HepG2 (cell line): ENCODE data around the gene ZNF467. TPM values are rescaled to one million over a fixed set of nuclear protein-coding genes. Genes with fewer than 3 reads are reported as not detected.

Source experiments
- HDAC1 ChIP-seq: sonication (generic); formaldehyde crosslinking; IDR thresholded peaks from 2 replicates; pipeline ENCODE4 v1.5.1; 2020; ENCODE audit warnings: mild to moderate bottlenecking, missing genetic modification reagents
- MYC ChIP-seq: sonication (generic); formaldehyde crosslinking; IDR thresholded peaks from 2 replicates; pipeline ENCODE4 v1.9.0; 2021; ENCODE audit warnings: missing genetic modification reagents, borderline replicate concordance
- NFE2 ChIP-seq: sonication (generic); formaldehyde crosslinking; IDR thresholded peaks from 2 replicates; pipeline ENCODE4 v1.4.0; 2020; ENCODE audit warnings: missing genetic modification reagents
- YEATS4 ChIP-seq: sonication (generic); formaldehyde crosslinking; IDR thresholded peaks from 2 replicates; pipeline ENCODE4 v1.4.0; 2020; ENCODE audit warnings: missing genetic modification reagents, borderline replicate concordance
- ZFY ChIP-seq: sonication (generic); formaldehyde crosslinking; IDR thresholded peaks from 2 replicates; pipeline ENCODE4 v1.4.0; 2020; ENCODE audit warnings: missing genetic modification reagents
- ZGPAT ChIP-seq: IDR thresholded peaks from 2 replicates; pipeline ENCODE4 v1.6.1; 2016; ENCODE audit warnings: mild to moderate bottlenecking
- ZNF589 ChIP-seq: sonication (generic); formaldehyde crosslinking; conservative IDR thresholded peaks from 2 replicates; pipeline ENCODE4 v1.8.0; 2022; ENCODE audit warnings: mild to moderate bottlenecking, moderate library complexity, missing genetic modification reagents
- ZNF607 ChIP-seq: sonication (generic); formaldehyde crosslinking; IDR thresholded peaks from 2 replicates; pipeline ENCODE4 v1.5.1; 2020; ENCODE audit warnings: missing genetic modification reagents, mild to moderate bottlenecking, borderline replicate concordance
- polyA plus RNA-seq, 8 experiments: library from polyadenylated mRNA; depleted of rRNA in 3 of 8; stranded (reverse) in 7 of 8; unstranded in 1 of 8; fragments of >200 nt; fragmentation: Illumina TruSeq in 4 of 8; extraction: Trizol in 4 of 8; gene quantifications; 2 replicates each; pipeline versions ENCODE4 v1.2.1 to v1.2.3, GENCODE V29; 2011 to 2016; ENCODE audit warnings: low read depth in 4 of 8, missing spikeins in 1 of 8, mixed read lengths in 1 of 8; ENCODE audit not compliant: insufficient read depth in 1 of 8
- total RNA-seq, 5 experiments: library from RNA; depleted of rRNA; stranded (reverse); fragments of >200 nt; fragmentation: Illumina TruSeq; extraction: Trizol; gene quantifications; 2 replicates each; pipeline ENCODE4 v1.2.3, GENCODE V29; 2016; ENCODE audit warnings: low read depth in 1 of 5
- TF ChIP-seq, protein P1 (sequence below): sonication (generic); formaldehyde crosslinking; IDR thresholded peaks from 2 replicates; pipeline ENCODE4 v1.4.0; 2020; ENCODE audit warnings: missing genetic modification reagents
- TF ChIP-seq, protein P2 (sequence below): IDR thresholded peaks from 2 replicates; pipeline ENCODE4 v1.6.1; 2016; ENCODE audit warnings: missing compliant biosample characterization, missing genetic modification reagents, borderline replicate concordance
- TF ChIP-seq, protein P3 (sequence below): sonication (generic); formaldehyde crosslinking; IDR thresholded peaks from 2 replicates; pipeline ENCODE4 v1.5.1; 2020; ENCODE audit warnings: mild to moderate bottlenecking, moderate library complexity, missing genetic modification reagents
- TF ChIP-seq, protein P4 (sequence below): sonication (generic); formaldehyde crosslinking; IDR thresholded peaks from 2 replicates; pipeline ENCODE4 v1.4.0; 2020; ENCODE audit warnings: missing genetic modification reagents
- TF ChIP-seq, protein P5 (sequence below): IDR thresholded peaks from 2 replicates; pipeline ENCODE4 v1.6.1; 2018; ENCODE audit warnings: missing genetic modification reagents

ZNF467 gene
- total and polyA plus RNA-seq, 2 of the 13 experiments (the other 11 are each of a cell fraction or from before 2014, with no cell fraction given) = 0.03 TPM; not detected in 1

GRCh38 chr7:149714910-149715471, 58.4 kb downstream of the ZNF467 start (continued):
- TF ChIP-seq, protein P1, sequence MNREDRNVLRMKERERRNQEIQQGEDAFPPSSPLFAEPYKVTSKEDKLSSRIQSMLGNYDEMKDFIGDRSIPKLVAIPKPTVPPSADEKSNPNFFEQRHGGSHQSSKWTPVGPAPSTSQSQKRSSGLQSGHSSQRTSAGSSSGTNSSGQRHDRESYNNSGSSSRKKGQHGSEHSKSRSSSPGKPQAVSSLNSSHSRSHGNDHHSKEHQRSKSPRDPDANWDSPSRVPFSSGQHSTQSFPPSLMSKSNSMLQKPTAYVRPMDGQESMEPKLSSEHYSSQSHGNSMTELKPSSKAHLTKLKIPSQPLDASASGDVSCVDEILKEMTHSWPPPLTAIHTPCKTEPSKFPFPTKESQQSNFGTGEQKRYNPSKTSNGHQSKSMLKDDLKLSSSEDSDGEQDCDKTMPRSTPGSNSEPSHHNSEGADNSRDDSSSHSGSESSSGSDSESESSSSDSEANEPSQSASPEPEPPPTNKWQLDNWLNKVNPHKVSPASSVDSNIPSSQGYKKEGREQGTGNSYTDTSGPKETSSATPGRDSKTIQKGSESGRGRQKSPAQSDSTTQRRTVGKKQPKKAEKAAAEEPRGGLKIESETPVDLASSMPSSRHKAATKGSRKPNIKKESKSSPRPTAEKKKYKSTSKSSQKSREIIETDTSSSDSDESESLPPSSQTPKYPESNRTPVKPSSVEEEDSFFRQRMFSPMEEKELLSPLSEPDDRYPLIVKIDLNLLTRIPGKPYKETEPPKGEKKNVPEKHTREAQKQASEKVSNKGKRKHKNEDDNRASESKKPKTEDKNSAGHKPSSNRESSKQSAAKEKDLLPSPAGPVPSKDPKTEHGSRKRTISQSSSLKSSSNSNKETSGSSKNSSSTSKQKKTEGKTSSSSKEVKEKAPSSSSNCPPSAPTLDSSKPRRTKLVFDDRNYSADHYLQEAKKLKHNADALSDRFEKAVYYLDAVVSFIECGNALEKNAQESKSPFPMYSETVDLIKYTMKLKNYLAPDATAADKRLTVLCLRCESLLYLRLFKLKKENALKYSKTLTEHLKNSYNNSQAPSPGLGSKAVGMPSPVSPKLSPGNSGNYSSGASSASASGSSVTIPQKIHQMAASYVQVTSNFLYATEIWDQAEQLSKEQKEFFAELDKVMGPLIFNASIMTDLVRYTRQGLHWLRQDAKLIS (CRISPR knock-in tag) = no peak
- TF ChIP-seq YEATS4 = peak; percentile 55; the same call in 1 of the 2 replicates
- TF ChIP-seq ZFY (CRISPR knock-in tag) = peak; percentile 83
- peak; percentile 68 for TF ChIP-seq HDAC1
- TF ChIP-seq, protein P2, sequence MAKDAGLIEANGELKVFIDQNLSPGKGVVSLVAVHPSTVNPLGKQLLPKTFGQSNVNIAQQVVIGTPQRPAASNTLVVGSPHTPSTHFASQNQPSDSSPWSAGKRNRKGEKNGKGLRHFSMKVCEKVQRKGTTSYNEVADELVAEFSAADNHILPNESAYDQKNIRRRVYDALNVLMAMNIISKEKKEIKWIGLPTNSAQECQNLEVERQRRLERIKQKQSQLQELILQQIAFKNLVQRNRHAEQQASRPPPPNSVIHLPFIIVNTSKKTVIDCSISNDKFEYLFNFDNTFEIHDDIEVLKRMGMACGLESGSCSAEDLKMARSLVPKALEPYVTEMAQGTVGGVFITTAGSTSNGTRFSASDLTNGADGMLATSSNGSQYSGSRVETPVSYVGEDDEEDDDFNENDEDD (CRISPR knock-in tag) = peak; percentile 52; the same call in 1 of the 2 replicates
- peak; percentile 62; the same call in 1 of the 2 replicates for TF ChIP-seq ZNF607 (CRISPR knock-in tag)
- TF ChIP-seq ZGPAT (CRISPR knock-in tag) = peak; percentile 35; the same call in 1 of the 2 replicates
- TF ChIP-seq, protein P3, sequence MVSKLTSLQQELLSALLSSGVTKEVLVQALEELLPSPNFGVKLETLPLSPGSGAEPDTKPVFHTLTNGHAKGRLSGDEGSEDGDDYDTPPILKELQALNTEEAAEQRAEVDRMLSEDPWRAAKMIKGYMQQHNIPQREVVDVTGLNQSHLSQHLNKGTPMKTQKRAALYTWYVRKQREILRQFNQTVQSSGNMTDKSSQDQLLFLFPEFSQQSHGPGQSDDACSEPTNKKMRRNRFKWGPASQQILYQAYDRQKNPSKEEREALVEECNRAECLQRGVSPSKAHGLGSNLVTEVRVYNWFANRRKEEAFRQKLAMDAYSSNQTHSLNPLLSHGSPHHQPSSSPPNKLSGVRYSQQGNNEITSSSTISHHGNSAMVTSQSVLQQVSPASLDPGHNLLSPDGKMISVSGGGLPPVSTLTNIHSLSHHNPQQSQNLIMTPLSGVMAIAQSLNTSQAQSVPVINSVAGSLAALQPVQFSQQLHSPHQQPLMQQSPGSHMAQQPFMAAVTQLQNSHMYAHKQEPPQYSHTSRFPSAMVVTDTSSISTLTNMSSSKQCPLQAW (CRISPR knock-in tag) = 0 out of 2 replicates have a peak, but pooled peaks have one; percentile 24
- TF ChIP-seq MYC = peak; percentile 44
- TF ChIP-seq, protein P4, sequence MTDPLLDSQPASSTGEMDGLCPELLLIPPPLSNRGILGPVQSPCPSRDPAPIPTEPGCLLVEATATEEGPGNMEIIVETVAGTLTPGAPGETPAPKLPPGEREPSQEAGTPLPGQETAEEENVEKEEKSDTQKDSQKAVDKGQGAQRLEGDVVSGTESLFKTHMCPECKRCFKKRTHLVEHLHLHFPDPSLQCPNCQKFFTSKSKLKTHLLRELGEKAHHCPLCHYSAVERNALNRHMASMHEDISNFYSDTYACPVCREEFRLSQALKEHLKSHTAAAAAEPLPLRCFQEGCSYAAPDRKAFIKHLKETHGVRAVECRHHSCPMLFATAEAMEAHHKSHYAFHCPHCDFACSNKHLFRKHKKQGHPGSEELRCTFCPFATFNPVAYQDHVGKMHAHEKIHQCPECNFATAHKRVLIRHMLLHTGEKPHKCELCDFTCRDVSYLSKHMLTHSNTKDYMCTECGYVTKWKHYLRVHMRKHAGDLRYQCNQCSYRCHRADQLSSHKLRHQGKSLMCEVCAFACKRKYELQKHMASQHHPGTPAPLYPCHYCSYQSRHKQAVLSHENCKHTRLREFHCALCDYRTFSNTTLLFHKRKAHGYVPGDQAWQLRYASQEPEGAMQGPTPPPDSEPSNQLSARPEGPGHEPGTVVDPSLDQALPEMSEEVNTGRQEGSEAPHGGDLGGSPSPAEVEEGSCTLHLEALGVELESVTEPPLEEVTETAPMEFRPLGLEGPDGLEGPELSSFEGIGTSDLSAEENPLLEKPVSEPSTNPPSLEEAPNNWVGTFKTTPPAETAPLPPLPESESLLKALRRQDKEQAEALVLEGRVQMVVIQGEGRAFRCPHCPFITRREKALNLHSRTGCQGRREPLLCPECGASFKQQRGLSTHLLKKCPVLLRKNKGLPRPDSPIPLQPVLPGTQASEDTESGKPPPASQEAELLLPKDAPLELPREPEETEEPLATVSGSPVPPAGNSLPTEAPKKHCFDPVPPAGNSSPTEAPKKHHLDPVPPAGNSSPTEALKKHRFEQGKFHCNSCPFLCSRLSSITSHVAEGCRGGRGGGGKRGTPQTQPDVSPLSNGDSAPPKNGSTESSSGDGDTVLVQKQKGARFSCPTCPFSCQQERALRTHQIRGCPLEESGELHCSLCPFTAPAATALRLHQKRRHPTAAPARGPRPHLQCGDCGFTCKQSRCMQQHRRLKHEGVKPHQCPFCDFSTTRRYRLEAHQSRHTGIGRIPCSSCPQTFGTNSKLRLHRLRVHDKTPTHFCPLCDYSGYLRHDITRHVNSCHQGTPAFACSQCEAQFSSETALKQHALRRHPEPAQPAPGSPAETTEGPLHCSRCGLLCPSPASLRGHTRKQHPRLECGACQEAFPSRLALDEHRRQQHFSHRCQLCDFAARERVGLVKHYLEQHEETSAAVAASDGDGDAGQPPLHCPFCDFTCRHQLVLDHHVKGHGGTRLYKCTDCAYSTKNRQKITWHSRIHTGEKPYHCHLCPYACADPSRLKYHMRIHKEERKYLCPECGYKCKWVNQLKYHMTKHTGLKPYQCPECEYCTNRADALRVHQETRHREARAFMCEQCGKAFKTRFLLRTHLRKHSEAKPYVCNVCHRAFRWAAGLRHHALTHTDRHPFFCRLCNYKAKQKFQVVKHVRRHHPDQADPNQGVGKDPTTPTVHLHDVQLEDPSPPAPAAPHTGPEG (CRISPR knock-in tag) = peak; percentile 58; the same call in 1 of the 2 replicates
- TF ChIP-seq, protein P5, sequence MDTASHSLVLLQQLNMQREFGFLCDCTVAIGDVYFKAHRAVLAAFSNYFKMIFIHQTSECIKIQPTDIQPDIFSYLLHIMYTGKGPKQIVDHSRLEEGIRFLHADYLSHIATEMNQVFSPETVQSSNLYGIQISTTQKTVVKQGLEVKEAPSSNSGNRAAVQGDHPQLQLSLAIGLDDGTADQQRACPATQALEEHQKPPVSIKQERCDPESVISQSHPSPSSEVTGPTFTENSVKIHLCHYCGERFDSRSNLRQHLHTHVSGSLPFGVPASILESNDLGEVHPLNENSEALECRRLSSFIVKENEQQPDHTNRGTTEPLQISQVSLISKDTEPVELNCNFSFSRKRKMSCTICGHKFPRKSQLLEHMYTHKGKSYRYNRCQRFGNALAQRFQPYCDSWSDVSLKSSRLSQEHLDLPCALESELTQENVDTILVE (CRISPR knock-in tag) = no peak
- 0 out of 2 replicates have a peak, but pooled peaks have one; percentile 42 for TF ChIP-seq ZNF589 (CRISPR knock-in tag)
- TF ChIP-seq NFE2 (CRISPR knock-in tag) = no peak
